GM12864 (cell line): ENCODE results near the gene CREB3.

Experiments used
- DNase-seq: peaks from one replicate; pipeline ENCODE4 v3.0.0-alpha.2; 2011; ENCODE audit warnings: low read depth
- H3K4me3 ChIP-seq: 2 replicates; pipeline ENCODE4 v1.5.1; 2011; ENCODE audit warnings: mild to moderate bottlenecking, low read depth, low read length, control low read depth
- TF ChIP-seq, protein P1 (sequence below): IDR thresholded peaks from 2 replicates; pipeline ENCODE4 v1.5.1; 2011; ENCODE audit warnings: low read depth, mild to moderate bottlenecking, moderate library complexity, low read length, control low read depth, inconsistent platforms; ENCODE audit errors: missing control alignments

The CREB3 gene

DNA sequence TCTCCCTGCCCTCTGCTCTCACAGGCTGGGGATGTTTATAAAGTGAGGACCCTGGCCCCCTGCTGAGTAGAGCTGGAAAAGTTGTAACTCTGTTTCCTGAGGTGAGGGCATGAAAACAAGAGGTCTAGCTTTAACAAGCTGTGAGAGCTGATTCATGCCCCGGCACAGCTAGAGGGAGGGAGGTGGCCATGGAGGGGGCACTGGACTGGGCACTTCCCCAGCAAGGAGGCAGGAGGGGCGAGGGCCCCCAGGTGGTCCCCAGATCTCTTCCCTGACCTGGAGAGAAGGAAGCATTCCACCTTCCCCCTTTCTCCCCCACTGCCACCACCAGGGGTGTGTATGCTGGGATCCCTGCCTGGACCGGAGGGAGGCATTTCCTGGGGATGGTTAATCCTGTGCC lies 21.8 kb downstream of the CREB3 start, which contains the start of gene MSMP:
Gene MSMP (minus strand): TSS at position 13 of the 400 bp plus-strand sequence. CDS start 147 bp downstream, outside the sequence.
- DNase-seq: no peak
- no peak within 1 kb of the TSS for H3K4me3 ChIP-seq
- TF ChIP-seq, protein P1, sequence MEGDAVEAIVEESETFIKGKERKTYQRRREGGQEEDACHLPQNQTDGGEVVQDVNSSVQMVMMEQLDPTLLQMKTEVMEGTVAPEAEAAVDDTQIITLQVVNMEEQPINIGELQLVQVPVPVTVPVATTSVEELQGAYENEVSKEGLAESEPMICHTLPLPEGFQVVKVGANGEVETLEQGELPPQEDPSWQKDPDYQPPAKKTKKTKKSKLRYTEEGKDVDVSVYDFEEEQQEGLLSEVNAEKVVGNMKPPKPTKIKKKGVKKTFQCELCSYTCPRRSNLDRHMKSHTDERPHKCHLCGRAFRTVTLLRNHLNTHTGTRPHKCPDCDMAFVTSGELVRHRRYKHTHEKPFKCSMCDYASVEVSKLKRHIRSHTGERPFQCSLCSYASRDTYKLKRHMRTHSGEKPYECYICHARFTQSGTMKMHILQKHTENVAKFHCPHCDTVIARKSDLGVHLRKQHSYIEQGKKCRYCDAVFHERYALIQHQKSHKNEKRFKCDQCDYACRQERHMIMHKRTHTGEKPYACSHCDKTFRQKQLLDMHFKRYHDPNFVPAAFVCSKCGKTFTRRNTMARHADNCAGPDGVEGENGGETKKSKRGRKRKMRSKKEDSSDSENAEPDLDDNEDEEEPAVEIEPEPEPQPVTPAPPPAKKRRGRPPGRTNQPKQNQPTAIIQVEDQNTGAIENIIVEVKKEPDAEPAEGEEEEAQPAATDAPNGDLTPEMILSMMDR: no peak

DNA sequence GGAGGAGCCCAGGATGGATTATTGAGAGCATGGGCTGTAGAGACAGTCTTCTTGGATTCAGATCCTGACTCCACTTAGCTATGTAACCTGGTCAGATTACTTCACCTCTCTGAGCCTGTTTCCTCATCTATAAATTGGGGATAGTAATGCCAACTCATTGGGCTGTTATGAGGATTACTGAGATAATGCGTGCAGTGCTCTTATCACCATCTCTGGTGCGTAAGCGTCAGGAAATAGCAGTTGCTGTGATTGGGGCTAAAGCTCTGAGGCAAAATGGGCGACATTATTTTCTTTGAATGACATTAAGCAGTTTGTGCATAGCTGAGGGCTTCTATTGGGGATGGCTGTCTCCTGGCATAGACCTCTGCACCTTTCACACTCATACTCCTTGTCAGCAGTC lies 22.6 kb downstream of the CREB3 start:
- no peak overlapping the region for H3K4me3 ChIP-seq
- no peak for DNase-seq
- TF ChIP-seq, protein P1: no peak

DNA sequence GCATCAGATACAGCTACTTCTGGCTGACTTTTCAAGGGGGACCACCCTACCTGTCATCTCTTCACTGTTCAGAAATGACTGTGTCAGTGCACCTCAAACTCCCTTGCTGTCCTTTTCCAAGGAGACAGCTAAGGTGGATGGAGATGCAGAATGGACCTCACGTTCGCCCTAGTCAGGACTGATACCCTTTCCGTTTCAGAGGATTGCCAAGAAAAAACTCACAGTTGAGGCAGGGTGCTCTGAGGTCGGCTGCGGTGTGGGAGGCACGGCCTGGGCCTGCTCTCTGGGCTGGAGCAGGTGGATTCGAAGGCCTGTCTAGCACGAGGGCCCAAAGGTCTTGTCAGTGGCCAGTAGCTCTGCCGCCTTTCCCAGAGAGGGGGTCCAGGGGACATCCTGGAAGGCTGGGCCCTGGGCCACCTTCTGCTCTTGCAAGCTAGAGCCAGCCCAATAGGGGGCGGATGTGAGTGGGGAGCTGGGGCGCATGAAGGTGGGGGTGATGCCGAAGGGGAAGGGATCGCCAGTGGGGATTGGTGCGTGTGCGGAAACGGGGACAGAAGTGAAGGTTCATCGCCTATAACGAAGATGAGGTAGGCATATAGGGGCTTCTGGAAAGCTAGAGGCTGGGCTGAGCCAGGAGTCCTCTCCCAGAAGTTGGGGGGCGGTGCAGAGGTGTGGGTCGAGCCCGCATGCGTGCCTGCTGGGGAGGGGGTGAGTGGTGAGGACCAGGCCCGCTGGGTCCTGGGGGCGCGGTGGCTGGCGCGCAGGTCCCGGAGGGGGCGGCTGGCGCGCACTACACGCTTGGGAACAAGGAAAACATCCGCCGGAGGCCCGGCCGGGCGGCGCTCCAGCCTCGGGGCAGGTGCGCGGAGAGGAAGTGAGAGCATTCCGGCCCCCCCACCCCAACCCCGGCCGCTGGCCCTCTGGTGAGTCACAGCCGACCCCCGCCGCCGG lies 24.1 kb downstream of the CREB3 start:
- no peak for DNase-seq
- H3K4me3 ChIP-seq: peak overlapping the region; percentile 70
- TF ChIP-seq, protein P1: peak; percentile 87

DNA sequence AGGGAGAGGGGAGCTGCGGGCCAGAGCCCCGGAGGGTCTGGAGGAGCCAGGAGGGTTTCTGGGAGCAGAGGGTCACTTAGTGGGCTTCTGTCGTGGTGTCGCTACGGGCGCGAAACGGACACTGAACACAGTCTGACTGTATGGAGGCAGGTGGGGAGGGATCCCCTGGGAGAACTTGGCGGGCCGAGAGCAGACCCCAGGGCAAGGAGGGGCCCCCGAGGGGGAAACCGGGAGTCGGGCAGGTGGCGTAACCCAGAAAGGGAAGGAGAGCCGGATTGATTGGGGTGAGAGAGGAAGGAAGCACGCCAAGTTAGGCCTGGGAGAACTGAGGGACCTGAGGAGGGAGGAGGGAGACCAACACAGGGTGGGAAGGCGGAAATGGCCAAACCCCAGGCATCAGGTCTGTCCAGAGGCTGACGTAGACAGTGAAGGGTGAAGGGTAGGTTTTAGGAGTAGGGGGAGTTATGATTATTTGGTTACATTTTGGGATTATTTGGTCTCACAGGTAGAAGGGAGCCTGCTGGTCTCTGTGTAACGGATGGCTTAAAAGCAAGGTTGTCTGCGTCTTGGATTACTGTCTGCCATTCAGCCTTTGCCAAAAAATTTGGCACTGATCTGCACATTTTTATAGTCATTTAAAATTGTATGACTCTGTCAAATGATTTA lies 24.9 kb downstream of the CREB3 start:
- DNase-seq: no peak
- TF ChIP-seq, protein P1: no peak
- H3K4me3 ChIP-seq: peak overlapping the region; percentile 70

DNA sequence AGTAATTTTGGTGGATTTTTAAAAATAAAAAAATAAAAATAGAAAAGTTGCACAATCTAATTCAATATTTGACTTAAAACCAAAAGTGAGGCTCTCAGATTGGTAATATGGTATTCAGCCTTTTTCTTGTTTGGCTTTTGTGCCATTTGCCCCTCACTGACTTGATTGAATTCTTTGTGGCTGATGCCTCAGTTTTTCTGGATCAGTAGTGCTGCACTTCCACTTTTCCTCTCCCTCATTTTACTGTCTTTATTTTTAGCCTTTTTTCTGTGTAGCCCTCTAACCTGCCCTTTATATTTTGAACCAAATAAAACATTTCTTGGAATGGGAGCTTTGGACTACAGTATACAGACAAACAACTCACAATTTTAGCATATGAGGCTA lies 25.4 kb downstream of the CREB3 start:
- H3K4me3 ChIP-seq: peak overlapping the region; percentile 70
- no peak for DNase-seq
- TF ChIP-seq, protein P1: no peak

DNA sequence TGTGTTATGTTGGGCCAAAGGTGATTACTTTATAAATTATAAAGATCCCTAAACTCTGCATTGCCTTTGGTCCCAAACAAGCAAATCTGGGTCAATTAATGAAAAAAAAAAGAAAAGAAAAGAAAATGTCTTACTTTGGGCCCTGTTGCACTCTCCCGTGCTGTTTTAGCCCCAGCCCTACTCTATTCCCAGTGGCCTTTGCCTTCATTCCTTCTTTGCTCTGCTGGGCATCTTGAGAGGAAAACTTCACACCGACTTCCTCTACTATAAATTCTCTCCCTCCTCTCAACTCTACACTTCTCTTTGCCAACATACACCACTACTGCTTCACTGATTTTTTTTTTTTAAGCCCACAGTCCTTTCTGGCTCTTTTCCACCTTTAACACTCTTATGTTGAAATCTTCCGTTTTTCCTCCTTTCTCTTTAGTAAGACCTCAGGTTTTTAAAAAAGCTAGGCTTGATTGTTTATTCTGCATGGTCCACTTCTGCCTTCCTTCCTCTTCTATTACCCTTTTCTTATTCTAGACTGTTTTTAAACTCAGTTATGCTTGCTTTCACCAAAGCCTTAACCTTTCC lies 26.1 kb downstream of the CREB3 start:
- TF ChIP-seq, protein P1: no peak
- H3K4me3 ChIP-seq: no peak overlapping the region; the same call in 1 of the 2 replicates
- no peak for DNase-seq
